ENCODE data around the gene KRT28.

Gene KRT28

GRCh38 chr17:40755231-40755630, 44.5 kb downstream of the KRT28 start, which contains the start of gene KRT25:
TSS of gene KRT25 (minus strand) at chr17:40755331. CDS start at chr17:40755271, 60 bp downstream.
- H3F3A ChIP-seq (ENCODE audit: insufficient read depth): no peaks in the 10 kb centered on the region
- H3K9ac ChIP-seq (ENCODE audit: low read length): no peak within 1 kb of the TSS
- no peak within 1 kb of the TSS for H2AFZ ChIP-seq (ENCODE audit: low read depth, low read length, severe bottlenecking)
- H3K4me3 ChIP-seq (ENCODE audit: insufficient read depth, low read length, poor library complexity, severe bottlenecking): no peak within 1 kb of the TSS
- H3K27ac ChIP-seq (ENCODE audit: low read depth, low read length): no peak within 1 kb of the TSS
- no peaks in the 10 kb centered on the region for H4K20me1 ChIP-seq (ENCODE audit: low read depth, low read length)
- H3K9me2 ChIP-seq (replicated peaks; ENCODE audit: insufficient read depth, low read length): no peaks in the 10 kb centered on the region
- peaks cover 6% of the 10 kb centered on the region; the same call in 1 of the 2 replicates for H3K9me3 ChIP-seq (ENCODE audit: insufficient read depth, low read length)
- no peaks in the 10 kb centered on the region; the same call in 1 of the 2 replicates for H3K27me3 ChIP-seq (ENCODE audit: low read length)
- no peaks in the 10 kb centered on the region for H3K79me2 ChIP-seq (ENCODE audit: insufficient read depth, low read length)
- H3K4me2 ChIP-seq (ENCODE audit: low read depth, low read length, poor library complexity, severe bottlenecking): no peak within 1 kb of the TSS
- TF ChIP-seq EZH2phosphoT487 (conservative IDR thresholded peaks at IDR 0.05; ENCODE audit: low read length) (no peak), CTCF (IDR thresholded peaks at IDR 0.05; ENCODE audit: insufficient read depth, low read length, poor library complexity, severe bottlenecking) (no peak)
- H3K36me3 ChIP-seq (ENCODE audit: low read length): no peaks in the 10 kb centered on the region

- H2AFZ ChIP-seq (ENCODE audit: low read depth, low read length, severe bottlenecking): no peak overlapping the region
Measured at GRCh38 chr17:40753804-40754203, 46.0 kb downstream of the KRT28 start.

GRCh38 chr17:40751065-40751464, 48.7 kb downstream of the KRT28 start:
- TF ChIP-seq CTCF (IDR thresholded peaks at IDR 0.05; ENCODE audit: insufficient read depth, low read length, poor library complexity, severe bottlenecking): no peak
- no peak for TF ChIP-seq EZH2phosphoT487 (conservative IDR thresholded peaks at IDR 0.05; ENCODE audit: low read length)
- no peak overlapping the region for H3K4me3 ChIP-seq (ENCODE audit: insufficient read depth, low read length, poor library complexity, severe bottlenecking)
- H3K36me3 ChIP-seq (ENCODE audit: low read length): no peaks in the 10 kb centered on the region; the same call in 1 of the 2 replicates
- H3K27me3 ChIP-seq (ENCODE audit: low read length): peaks cover 3% of the 10 kb centered on the region; the same call in 1 of the 2 replicates
- no peak overlapping the region for H3K9ac ChIP-seq (ENCODE audit: low read length)
- no peak overlapping the region for H3K4me2 ChIP-seq (ENCODE audit: low read depth, low read length, poor library complexity, severe bottlenecking)
- H4K20me1 ChIP-seq (ENCODE audit: low read depth, low read length): no peaks in the 10 kb centered on the region
- H3K27ac ChIP-seq (ENCODE audit: low read depth, low read length): no peak overlapping the region
- no peak overlapping the region for H2AFZ ChIP-seq (ENCODE audit: low read depth, low read length, severe bottlenecking)
- no peaks in the 10 kb centered on the region for H3K9me2 ChIP-seq (replicated peaks; ENCODE audit: insufficient read depth, low read length)
- no peaks in the 10 kb centered on the region for H3F3A ChIP-seq (ENCODE audit: insufficient read depth)
- no peaks in the 10 kb centered on the region for H3K9me3 ChIP-seq (ENCODE audit: insufficient read depth, low read length)
- no peaks in the 10 kb centered on the region for H3K79me2 ChIP-seq (ENCODE audit: insufficient read depth, low read length)

More at GRCh38 chr17:40753804-40754203, 46.0 kb downstream of the KRT28 start:
- Histone ChIP-seq H3K79me2 (ENCODE audit: insufficient read depth, low read length) (no peaks in the 10 kb centered on the region), H3K36me3 (ENCODE audit: low read length) (no peaks in the 10 kb centered on the region), H3K27ac (ENCODE audit: low read depth, low read length) (no peak overlapping the region), H3K9me2 (replicated peaks; ENCODE audit: insufficient read depth, low read length) (no peaks in the 10 kb centered on the region), H3K9me3 (ENCODE audit: insufficient read depth, low read length) (no peaks in the 10 kb centered on the region), H4K20me1 (ENCODE audit: low read depth, low read length) (no peaks in the 10 kb centered on the region), H3K9ac (ENCODE audit: low read length) (no peak overlapping the region), H3K4me2 (ENCODE audit: low read depth, low read length, poor library complexity, severe bottlenecking) (no peak overlapping the region), H3K27me3 (ENCODE audit: low read length) (no peaks in the 10 kb centered on the region; the same call in 1 of the 2 replicates), H3K4me3 (ENCODE audit: insufficient read depth, low read length, poor library complexity, severe bottlenecking) (no peak overlapping the region), H3F3A (ENCODE audit: insufficient read depth) (no peaks in the 10 kb centered on the region)
- TF ChIP-seq CTCF (IDR thresholded peaks at IDR 0.05; ENCODE audit: insufficient read depth, low read length, poor library complexity, severe bottlenecking) (no peak), EZH2phosphoT487 (conservative IDR thresholded peaks at IDR 0.05; ENCODE audit: low read length) (no peak)

Measured in SU-DHL-6 (cell line).